T-helper 2 cell treated with Interferon-gamma antibody and Interleukin-4, amounts not matched to agents 5 μg/mL and 100 μg/mL, for 36 hours (primary cell): ENCODE data around the gene RBFOX2.

ENCODE experiments used
- DNase-seq: peaks from one replicate; pipeline ENCODE4 v3.0.0; 2021; ENCODE audit warnings: low spot score
- H3K27ac Mint-ChIP-seq: one replicate; pipeline ENCODE4 v1.8.0; 2021; ENCODE audit warnings: mild to moderate bottlenecking, mixed read lengths
- H3K27me3 Mint-ChIP-seq: one replicate; pipeline ENCODE4 v1.8.0; 2021; ENCODE audit warnings: low read depth, mixed read lengths
- H3K36me3 Mint-ChIP-seq: one replicate; pipeline ENCODE4 v1.8.0; 2021; ENCODE audit warnings: low read depth, mixed read lengths
- H3K4me1 Mint-ChIP-seq: one replicate; pipeline ENCODE4 v1.8.0; 2021; ENCODE audit warnings: low read depth, mixed read lengths
- H3K4me3 Mint-ChIP-seq: one replicate; pipeline ENCODE4 v1.8.0; 2022; ENCODE audit warnings: mild to moderate bottlenecking, moderate library complexity, mixed read lengths
- H3K9me3 Mint-ChIP-seq: one replicate; pipeline ENCODE4 v1.8.0; 2021; ENCODE audit warnings: mixed read lengths

Gene RBFOX2

DNA sequence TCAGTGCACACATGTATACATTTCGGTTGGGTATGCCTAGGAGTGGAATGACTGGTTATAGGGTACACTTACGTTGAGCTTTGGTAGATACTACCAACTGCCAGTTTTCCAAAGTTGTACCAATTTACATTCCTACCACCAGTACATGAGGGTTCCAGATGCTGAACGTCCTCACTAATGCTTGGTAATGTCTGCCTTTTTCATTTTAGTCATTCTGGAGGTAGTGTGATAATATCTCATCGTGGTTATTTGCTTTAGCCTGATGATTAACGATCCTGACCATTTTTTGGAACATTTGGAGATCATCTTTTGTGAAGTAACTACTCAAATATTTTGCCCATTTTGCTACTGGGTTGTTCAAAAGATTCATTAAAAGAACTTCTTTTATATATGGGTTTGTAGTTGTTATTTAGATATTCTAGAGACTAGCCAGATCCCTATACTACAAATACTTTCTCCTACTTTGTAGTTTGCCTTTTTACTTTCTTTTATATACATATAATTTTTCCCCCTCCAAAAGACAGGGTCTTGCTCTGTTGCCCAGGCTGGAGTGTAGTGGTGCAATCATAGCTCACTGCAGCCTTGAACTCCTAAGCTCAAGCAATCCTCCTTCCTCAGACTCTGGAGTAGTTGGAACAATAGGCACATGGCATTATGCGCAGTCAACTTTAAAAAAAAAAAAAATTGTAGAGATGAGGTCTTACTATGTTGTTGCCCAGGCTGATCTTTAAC, 62.1 kb downstream of the RBFOX2 start:
- H3K9me3 Mint-ChIP-seq = no peaks in the 10 kb centered on the region
- H3K27me3 Mint-ChIP-seq = peaks cover 18% of the 10 kb centered on the region
- no peak overlapping the region for H3K4me3 Mint-ChIP-seq
- H3K27ac Mint-ChIP-seq = no peak overlapping the region
- DNase-seq = no peak
- no peaks in the 10 kb centered on the region for H3K36me3 Mint-ChIP-seq
- H3K4me1 Mint-ChIP-seq = no peaks in the 10 kb centered on the region

DNA sequence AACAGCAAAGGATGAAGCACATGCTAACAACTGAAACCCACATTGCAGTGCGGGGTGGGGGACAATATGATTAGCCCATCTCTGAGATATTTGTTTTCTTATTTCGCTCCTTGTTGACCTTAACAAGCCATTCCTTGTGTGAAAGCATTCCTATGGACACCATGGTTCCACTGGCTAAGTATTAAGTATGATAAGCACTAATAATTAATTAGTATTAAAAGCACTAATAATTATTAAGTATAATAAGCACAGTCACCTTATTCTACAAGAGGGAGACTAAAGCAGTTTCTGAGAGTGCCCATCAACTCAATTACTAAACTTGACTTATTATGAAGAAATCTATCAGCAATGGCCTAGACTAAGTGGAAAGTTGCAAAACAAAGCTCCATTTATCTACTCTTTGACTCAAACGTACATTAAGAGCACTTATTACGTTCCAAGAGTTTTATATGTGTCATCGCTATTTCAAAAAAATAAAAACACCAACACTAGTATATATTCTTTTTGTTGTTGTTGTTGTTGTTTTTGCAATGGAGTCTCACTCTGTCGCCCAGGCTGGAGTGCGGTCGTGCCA, 65.3 kb downstream of the RBFOX2 start:
- H3K9me3 Mint-ChIP-seq = no peaks in the 10 kb centered on the region
- no peak for DNase-seq

DNA sequence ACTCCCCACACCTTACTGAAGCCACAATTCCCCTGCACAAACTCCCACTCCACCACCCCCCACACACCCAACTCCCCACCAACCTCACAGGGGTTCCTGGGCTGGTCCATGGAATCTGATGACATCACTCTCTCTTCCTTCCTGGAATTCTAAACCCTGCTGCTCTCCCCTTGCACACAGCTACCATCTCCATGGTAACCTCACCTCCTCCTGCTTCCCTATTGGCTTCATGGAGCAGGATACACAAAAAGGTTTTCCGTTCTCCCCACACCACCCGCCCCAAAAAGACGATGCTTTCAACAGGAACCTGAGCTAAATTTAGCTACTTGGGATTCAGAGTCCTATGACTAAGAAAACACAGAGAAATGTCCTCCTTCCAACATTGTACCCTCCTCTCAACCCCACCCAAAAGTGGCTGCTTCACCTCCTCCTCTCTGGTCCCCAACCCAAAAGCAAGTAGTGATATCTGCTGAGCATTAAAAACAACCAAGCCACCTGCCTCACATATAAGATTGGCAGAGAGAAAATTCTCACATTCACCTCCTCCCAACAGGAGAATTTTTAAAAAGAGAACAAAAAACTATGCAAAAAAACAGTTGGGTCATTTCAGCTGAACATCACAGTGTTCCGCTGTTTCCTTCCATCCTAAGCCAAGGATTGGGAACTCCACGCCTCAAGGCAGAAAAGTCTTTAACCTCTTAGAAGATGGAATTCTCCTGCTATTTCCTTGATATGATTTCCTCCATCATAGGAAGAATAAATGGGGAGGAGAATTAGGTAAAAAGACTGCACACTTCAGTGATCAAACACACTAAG, 66.9 kb downstream of the RBFOX2 start:
- Mint-ChIP-seq H3K36me3 (no peaks in the 10 kb centered on the region), H3K4me3 (no peak overlapping the region), H3K27me3 (peaks cover 12% of the 10 kb centered on the region), H3K4me1 (no peaks in the 10 kb centered on the region), H3K9me3 (no peaks in the 10 kb centered on the region), H3K27ac (no peak overlapping the region)
- DNase-seq = no peak

More for the DNA sequence above, 65.3 kb downstream of the RBFOX2 start:
- Mint-ChIP-seq H3K27me3 (peaks cover 22% of the 10 kb centered on the region), H3K4me1 (no peaks in the 10 kb centered on the region), H3K36me3 (no peaks in the 10 kb centered on the region), H3K4me3 (no peak overlapping the region), H3K27ac (no peak overlapping the region)

DNA sequence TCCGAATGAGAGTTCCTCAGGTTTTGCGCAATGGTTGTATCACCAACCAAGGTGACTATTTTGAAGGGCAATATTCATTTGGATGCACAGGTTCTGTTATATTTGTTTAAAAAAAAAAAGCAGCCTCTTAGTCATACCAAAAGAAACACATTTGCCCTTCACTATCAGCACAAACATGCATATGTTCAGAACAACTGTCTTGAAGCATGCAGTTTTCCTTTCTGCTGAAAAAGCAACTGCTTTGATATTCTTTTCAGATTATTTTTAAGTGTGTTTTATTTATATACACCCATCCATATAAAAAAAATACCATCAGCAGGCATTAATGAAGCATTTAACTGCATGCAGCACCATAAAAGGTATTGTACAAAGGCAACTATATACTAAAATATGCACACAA, 67.8 kb downstream of the RBFOX2 start:
- no peak overlapping the region for H3K27ac Mint-ChIP-seq
- no peak overlapping the region for H3K4me3 Mint-ChIP-seq
- peaks cover 12% of the 10 kb centered on the region for H3K27me3 Mint-ChIP-seq
- H3K36me3 Mint-ChIP-seq = no peaks in the 10 kb centered on the region
- no peak for DNase-seq
- H3K4me1 Mint-ChIP-seq = no peaks in the 10 kb centered on the region
- no peaks in the 10 kb centered on the region for H3K9me3 Mint-ChIP-seq

DNA sequence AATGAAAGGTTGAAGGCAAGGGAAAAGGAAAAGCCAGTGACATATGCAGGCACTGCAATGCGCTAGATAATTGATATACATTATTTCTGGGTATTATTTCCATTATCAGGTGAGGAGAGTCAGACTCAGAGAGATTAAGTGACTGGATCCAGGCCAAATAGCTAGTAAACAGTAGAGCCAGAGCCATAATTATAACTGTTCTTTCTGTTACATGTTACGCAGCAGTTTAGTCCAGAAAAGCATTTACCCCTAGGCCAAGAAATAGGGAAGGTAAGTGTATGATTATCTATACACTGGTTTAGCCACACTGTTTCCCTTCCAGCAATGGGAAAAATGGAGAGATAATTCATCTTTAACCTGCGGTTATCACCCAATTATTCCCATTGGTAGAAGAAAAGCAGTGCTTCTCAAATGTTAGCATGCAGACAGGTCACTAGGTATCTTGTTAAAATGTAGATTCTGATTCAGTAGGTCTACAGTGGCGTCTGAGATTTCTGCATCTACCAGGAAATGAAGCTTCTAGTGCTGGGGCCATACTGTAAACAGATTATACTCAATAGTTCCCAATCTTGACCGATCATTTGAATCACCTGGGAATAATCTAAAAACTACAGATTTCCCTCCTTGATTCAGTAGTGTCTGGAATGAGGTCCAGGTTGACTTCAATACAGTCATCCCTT, 69.4 kb downstream of the RBFOX2 start:
- Mint-ChIP-seq H3K27me3 (peaks cover 9% of the 10 kb centered on the region), H3K27ac (no peak overlapping the region), H3K36me3 (no peaks in the 10 kb centered on the region), H3K9me3 (no peaks in the 10 kb centered on the region), H3K4me1 (no peaks in the 10 kb centered on the region), H3K4me3 (no peak overlapping the region)
- DNase-seq = no peak

DNA sequence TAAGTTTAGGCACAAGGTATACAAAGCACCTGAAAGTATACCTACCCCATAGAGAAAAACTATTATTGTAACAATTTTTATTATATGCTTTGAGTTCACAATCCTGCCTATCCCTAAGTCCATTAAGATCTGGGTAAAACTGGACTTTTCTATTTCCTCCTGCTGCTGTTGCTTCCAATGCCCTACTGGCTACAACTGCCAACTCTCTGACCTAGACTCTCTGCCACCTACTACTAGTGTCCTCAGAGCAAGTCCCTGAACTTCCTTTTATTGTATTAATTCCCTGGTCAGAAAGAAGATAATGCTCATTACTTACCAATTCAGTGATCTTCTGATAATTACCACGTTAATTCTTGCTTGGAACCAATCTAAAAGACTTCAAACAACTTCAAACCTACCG, 70.3 kb downstream of the RBFOX2 start:
- no peaks in the 10 kb centered on the region for H3K36me3 Mint-ChIP-seq
- no peaks in the 10 kb centered on the region for H3K4me1 Mint-ChIP-seq
- no peak for DNase-seq
- no peak overlapping the region for H3K27ac Mint-ChIP-seq
- peaks cover 9% of the 10 kb centered on the region for H3K27me3 Mint-ChIP-seq
- no peak overlapping the region for H3K4me3 Mint-ChIP-seq
- H3K9me3 Mint-ChIP-seq = no peaks in the 10 kb centered on the region

DNA sequence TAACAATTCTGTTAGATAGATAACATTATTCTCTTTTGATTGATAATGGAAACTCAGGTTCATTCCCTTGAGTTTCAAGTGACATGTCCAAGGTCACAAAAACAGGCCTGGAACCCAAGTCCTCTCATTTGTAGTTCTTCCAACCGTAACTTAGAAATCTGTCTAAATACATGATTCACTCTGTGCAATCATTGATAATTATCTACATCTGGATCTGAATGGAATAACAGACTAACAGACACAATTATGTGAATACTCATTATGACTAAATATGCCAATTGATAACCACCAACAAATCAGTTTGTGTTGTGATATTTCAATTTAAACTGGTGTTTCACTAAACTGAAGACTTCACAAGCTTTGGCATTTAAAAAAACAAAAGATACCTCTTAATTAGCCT, 71.0 kb downstream of the RBFOX2 start:
- no peaks in the 10 kb centered on the region for H3K36me3 Mint-ChIP-seq
- no peak overlapping the region for H3K27ac Mint-ChIP-seq
- peaks cover 9% of the 10 kb centered on the region for H3K27me3 Mint-ChIP-seq
- no peak for DNase-seq
- no peak overlapping the region for H3K4me3 Mint-ChIP-seq
- peaks cover 1% of the 10 kb centered on the region for H3K4me1 Mint-ChIP-seq
- H3K9me3 Mint-ChIP-seq = no peaks in the 10 kb centered on the region

DNA sequence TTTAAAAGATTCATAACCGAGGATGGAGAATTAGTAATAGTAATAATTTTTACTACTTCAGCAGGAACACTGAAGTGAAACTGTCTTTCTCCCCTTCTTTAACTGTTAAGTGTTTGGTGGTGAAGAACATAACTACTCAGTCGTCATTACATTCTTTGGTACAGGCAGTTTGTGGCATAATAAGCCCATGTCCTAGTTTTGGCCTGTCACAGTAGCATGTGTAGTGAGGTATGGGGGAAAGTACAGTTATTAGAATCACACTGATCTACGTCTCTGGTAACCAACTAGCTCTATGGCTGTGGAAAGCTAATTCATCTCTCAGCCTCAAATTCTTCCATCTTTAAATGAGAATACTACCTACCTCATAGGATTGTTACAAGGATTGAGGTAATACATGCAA, 71.8 kb downstream of the RBFOX2 start:
- Mint-ChIP-seq H3K4me1 (peaks cover 1% of the 10 kb centered on the region), H3K27me3 (peaks cover 9% of the 10 kb centered on the region), H3K4me3 (no peak overlapping the region), H3K27ac (no peak overlapping the region), H3K36me3 (no peaks in the 10 kb centered on the region), H3K9me3 (no peaks in the 10 kb centered on the region)
- DNase-seq = no peak

DNA sequence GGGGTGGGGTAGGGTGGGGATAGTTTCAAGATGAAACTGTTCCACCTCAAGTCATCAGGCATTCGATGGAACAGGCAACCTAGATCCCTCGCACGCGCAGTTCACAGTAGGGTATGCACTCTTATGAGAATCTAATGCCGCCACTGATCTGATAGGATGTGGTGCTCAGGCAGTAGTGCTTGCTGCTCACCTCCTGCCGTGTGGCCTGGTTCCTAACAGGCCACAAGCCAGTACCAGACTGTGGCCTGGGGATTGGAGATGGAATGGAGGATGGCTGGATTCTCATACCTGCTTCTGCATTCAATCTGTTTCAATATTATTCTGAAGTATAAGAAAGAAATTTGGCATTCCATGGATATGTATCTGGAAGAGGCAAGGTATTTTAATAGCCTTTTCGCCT, 73.1 kb downstream of the RBFOX2 start:
- H3K4me3 Mint-ChIP-seq = no peak overlapping the region
- H3K4me1 Mint-ChIP-seq = peaks cover 1% of the 10 kb centered on the region
- H3K27me3 Mint-ChIP-seq = peaks cover 3% of the 10 kb centered on the region
- no peaks in the 10 kb centered on the region for H3K36me3 Mint-ChIP-seq
- H3K27ac Mint-ChIP-seq = no peak overlapping the region
- DNase-seq = no peak
- no peaks in the 10 kb centered on the region for H3K9me3 Mint-ChIP-seq

DNA sequence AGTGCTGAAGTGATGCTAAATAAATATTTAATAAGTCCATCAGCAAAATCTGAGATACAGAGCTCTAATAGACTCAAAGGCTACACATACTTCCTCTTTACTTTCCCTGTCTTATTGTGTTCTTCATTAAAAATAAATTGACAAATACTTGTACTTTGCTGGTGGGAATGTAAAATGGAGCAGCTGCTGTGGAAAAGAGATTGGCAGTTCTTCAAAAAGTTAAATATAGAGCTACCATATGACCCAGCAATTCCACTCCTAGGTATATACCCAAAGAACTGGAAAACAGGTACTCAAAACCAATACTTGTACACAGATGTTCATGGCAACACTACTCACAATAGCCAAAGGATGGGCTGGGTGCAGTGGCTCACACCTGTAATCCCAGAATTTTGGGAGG, 76.0 kb downstream of the RBFOX2 start:
- Mint-ChIP-seq H3K9me3 (no peaks in the 10 kb centered on the region), H3K4me1 (peaks cover 1% of the 10 kb centered on the region), H3K36me3 (no peaks in the 10 kb centered on the region), H3K4me3 (no peak overlapping the region), H3K27ac (no peak overlapping the region), H3K27me3 (no peaks in the 10 kb centered on the region)
- no peak for DNase-seq

DNA sequence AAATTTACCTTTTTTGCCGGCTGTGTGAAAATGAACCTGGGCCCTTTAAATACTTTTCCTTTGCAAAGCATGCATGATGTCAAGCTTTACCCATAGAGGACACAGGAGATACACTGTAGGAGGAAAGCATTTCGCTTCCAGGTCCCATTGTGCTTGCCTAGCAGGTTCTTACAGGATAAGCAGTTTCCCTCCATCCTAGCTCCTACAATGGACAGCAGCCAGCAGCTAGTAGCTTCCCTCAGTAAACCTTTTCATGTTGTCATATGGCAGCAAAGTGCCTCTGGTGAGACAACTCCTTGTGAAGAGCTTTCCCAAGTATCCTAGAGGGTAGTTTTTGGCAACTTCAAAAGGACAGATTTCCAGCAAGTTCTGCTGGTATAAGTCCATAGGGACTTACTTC, 78.4 kb downstream of the RBFOX2 start:
- H3K4me3 Mint-ChIP-seq = no peak overlapping the region
- DNase-seq = no peak
- no peaks in the 10 kb centered on the region for H3K9me3 Mint-ChIP-seq
- no peaks in the 10 kb centered on the region for H3K36me3 Mint-ChIP-seq
- no peak overlapping the region for H3K27ac Mint-ChIP-seq
- peaks cover 1% of the 10 kb centered on the region for H3K4me1 Mint-ChIP-seq
- H3K27me3 Mint-ChIP-seq = no peaks in the 10 kb centered on the region

DNA sequence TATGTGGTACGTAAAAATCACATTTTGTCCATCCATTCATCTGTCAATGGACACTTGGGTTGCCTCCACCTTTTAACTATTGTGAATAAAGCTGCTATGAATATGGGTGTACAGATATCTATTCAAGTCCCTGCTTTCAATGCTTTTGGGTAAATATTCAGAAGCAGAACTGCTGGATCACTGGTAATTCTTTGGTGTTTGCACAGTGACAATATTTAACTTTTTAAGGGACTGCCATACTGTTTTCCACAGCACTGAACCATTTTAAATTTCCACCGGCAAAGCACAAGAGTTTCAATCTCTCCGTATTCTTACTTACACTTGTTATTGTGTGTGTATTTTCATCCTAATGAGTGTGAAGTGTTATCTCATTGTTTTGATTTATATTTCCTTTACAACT, 79.4 kb downstream of the RBFOX2 start:
- H3K27me3 Mint-ChIP-seq = no peaks in the 10 kb centered on the region

DNA sequence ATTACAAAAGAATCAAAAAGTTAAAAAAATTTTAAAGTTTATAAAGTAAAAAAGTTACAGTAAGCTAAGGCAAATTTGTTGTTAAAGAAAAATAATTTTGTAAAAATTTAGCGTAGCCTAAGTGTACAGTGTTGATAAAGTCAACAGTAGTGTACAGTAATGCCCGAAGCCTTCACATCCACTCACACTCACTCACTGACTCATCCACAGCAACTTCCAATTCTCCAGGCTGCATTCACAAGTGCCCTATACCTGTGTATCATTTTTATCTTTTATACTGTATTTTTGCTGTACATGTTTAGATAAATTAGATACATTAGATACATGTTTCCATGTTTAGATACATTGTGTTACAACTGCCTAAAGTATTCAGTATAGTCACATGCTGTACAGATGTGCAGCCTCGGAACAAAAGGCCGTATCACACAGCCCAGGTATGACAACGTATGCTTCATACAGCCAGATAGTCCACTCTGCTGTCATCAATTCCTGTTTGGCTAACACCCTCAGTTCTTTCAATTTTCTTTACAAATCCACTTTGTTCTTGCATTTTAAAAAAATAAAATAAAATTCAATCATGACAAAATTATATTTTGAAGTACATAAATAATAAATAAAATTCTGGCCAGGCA, 80.7 kb downstream of the RBFOX2 start:
- H3K27ac Mint-ChIP-seq = no peak overlapping the region
- H3K9me3 Mint-ChIP-seq = no peaks in the 10 kb centered on the region
- H3K4me3 Mint-ChIP-seq = no peak overlapping the region
- H3K36me3 Mint-ChIP-seq = no peaks in the 10 kb centered on the region
- DNase-seq = no peak
- no peaks in the 10 kb centered on the region for H3K27me3 Mint-ChIP-seq
- H3K4me1 Mint-ChIP-seq = no peaks in the 10 kb centered on the region

More for the DNA sequence above, 79.4 kb downstream of the RBFOX2 start:
- H3K4me3 Mint-ChIP-seq = no peak overlapping the region
- no peak for DNase-seq
- H3K36me3 Mint-ChIP-seq = no peaks in the 10 kb centered on the region
- no peak overlapping the region for H3K27ac Mint-ChIP-seq
- H3K4me1 Mint-ChIP-seq = peaks cover 1% of the 10 kb centered on the region
- no peaks in the 10 kb centered on the region for H3K9me3 Mint-ChIP-seq
